Measurements from ENCODE around the gene PHC3. TPM values are rescaled to one million over a fixed set of nuclear protein-coding genes. Genes with fewer than 3 reads are reported as not detected.

PHC3 gene
- total and polyA plus RNA-seq, 2 donors from 2014 or later, result 3.6 to 85.6 TPM

DNA sequence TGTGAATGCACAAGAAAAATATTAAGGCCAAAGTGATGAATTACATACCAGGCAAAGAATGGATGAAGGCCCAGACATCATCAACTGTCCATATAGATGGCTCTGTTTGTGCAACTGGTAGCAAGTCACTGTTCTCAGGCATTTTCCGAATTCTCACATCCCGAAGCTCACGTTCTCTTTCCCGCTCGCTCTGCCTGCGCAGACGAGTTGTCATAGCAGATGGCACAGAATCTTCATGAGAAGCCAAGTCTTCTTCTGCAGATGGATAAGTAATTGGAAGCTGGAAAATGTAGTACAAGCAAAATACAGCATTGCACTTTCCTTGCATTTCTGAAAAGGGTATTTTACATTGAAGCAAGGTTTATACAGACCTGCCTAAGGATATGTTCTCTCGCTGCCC is 79.1 kb downstream of the PHC3 start:
- Histone ChIP-seq H3K9me3 (ENCODE audit: control insufficient read depth in 2 of 3, insufficient read depth in 1 of 3, low read length in 3 of 3) (no peaks in the 10 kb centered on the region), H3K27me3 (ENCODE audit: control insufficient read depth, insufficient read depth, low read length) (no peaks in the 10 kb centered on the region), H3K9ac (ENCODE audit: low read length in 3 of 3) (no peak overlapping the region), H3K4me3 (ENCODE audit: low read length in 3 of 3) (no peak overlapping the region), H3K4me1 (ENCODE audit: control insufficient read depth in 2 of 3, insufficient read depth in 2 of 3, low read depth in 1 of 3, low read length in 3 of 3) (no peaks in the 10 kb centered on the region), H3K36me3 (ENCODE audit: control insufficient read depth in 2 of 3, insufficient read depth in 3 of 3, low read length in 3 of 3) (peaks cover 9 to 24% (median 10%) of the 10 kb centered on the region in 3 donors), H3K27ac (ENCODE audit: low read depth in 2 of 2, low read length in 2 of 2) (no peak overlapping the region)
- TF ChIP-seq, protein P1, sequence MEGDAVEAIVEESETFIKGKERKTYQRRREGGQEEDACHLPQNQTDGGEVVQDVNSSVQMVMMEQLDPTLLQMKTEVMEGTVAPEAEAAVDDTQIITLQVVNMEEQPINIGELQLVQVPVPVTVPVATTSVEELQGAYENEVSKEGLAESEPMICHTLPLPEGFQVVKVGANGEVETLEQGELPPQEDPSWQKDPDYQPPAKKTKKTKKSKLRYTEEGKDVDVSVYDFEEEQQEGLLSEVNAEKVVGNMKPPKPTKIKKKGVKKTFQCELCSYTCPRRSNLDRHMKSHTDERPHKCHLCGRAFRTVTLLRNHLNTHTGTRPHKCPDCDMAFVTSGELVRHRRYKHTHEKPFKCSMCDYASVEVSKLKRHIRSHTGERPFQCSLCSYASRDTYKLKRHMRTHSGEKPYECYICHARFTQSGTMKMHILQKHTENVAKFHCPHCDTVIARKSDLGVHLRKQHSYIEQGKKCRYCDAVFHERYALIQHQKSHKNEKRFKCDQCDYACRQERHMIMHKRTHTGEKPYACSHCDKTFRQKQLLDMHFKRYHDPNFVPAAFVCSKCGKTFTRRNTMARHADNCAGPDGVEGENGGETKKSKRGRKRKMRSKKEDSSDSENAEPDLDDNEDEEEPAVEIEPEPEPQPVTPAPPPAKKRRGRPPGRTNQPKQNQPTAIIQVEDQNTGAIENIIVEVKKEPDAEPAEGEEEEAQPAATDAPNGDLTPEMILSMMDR (IDR thresholded peaks at IDR 0.05; ENCODE audit: borderline replicate concordance, extremely low read depth, insufficient read depth), result no peak
- intact Hi-C loops (cut with DNase I), result no loop called here
- DNase-seq (no peak), FAIRE-seq (no peak)

DNA sequence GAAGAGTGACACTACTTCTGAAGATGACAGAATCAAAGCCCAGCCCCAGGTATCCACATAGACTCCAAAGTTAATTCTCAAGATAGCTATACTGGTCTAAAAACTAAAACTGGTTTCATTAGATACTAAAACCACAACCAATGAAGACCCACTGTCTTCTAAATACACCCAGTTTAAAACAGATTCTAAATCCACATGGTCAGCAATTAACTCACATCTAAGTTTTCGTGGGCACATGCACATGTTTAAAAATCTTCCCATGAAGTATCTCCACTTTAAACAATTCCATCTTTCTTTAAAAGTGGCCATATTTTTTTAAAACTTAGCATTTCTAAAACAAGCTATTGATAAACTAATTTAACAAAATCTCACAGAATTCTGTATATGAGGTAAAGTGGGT is 80.6 kb downstream of the PHC3 start:
- Histone ChIP-seq H3K9me3 (ENCODE audit: control insufficient read depth in 2 of 3, insufficient read depth in 1 of 3, low read length in 3 of 3) (no peaks in the 10 kb centered on the region), H3K4me1 (ENCODE audit: control insufficient read depth in 2 of 3, insufficient read depth in 2 of 3, low read depth in 1 of 3, low read length in 3 of 3) (no peaks in the 10 kb centered on the region), H3K36me3 (ENCODE audit: control insufficient read depth in 2 of 3, insufficient read depth in 3 of 3, low read length in 3 of 3) (peaks cover 13 to 32% (median 16%) of the 10 kb centered on the region in 3 donors), H3K9ac (ENCODE audit: low read length in 3 of 3) (no peak overlapping the region), H3K27me3 (ENCODE audit: control insufficient read depth, insufficient read depth, low read length) (no peaks in the 10 kb centered on the region), H3K27ac (ENCODE audit: low read depth in 2 of 2, low read length in 2 of 2) (no peak overlapping the region), H3K4me3 (ENCODE audit: low read length in 3 of 3) (no peak overlapping the region)
- intact Hi-C loops (cut with DNase I), result no loop called here
- no peak for FAIRE-seq
- TF ChIP-seq, protein P1 (IDR thresholded peaks at IDR 0.05; ENCODE audit: borderline replicate concordance, extremely low read depth, insufficient read depth), result no peak
- no peak for DNase-seq

DNA sequence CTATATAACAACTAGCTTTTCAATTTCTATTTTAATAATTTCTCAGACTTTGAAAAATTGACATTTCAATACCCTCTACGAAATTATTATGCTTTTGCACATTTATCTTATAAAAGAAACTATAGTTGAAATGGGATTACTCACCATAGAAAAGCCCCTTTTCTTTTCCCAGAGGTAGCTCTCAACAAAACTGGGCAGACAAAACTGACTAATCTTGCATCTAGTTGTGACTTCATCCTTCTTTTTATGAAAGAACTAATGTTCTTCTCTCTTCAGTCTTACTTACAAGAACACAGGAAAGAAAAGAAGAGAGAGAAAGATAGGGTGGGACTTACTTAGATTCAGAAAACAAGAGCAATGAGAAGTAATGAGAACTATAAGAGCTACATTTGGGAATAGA is 82.8 kb downstream of the PHC3 start:
- Histone ChIP-seq H3K27ac (ENCODE audit: low read depth in 2 of 2, low read length in 2 of 2) (no peak overlapping the region), H3K36me3 (ENCODE audit: control insufficient read depth in 2 of 3, insufficient read depth in 3 of 3, low read length in 3 of 3) (peaks cover 13 to 51% (median 25%) of the 10 kb centered on the region in 3 donors)
- intact Hi-C loops (cut with DNase I), result no loop called here

More for the DNA sequence above, 82.8 kb downstream of the PHC3 start:
- H3K27me3 ChIP-seq (ENCODE audit: control insufficient read depth, insufficient read depth, low read length), result no peaks in the 10 kb centered on the region
- no peak for FAIRE-seq
- H3K9ac ChIP-seq (ENCODE audit: low read length in 3 of 3), result no peak overlapping the region
- TF ChIP-seq, protein P1 (IDR thresholded peaks at IDR 0.05; ENCODE audit: borderline replicate concordance, extremely low read depth, insufficient read depth), result no peak
- no peaks in the 10 kb centered on the region for H3K4me1 ChIP-seq (ENCODE audit: control insufficient read depth in 2 of 3, insufficient read depth in 2 of 3, low read depth in 1 of 3, low read length in 3 of 3)
- no peaks in the 10 kb centered on the region for H3K9me3 ChIP-seq (ENCODE audit: control insufficient read depth in 2 of 3, insufficient read depth in 1 of 3, low read length in 3 of 3)
- DNase-seq, result no peak
- no peak overlapping the region for H3K4me3 ChIP-seq (ENCODE audit: low read length in 3 of 3)

Data from kidney (tissue), 14 donors.